ENCODE data around the gene TSSC4.

Gene TSSC4

GRCh38 chr11:2387266-2387987 lies 13.1 kb upstream of the TSSC4 start:
- DNase-seq = no peak

- no peak for DNase-seq
Observed at GRCh38 chr11:2388431-2389376, 11.8 kb upstream of the TSSC4 start.

GRCh38 chr11:2389377-2390026 lies 11.0 kb upstream of the TSSC4 start:
- DNase-seq = no peak

DNA sequence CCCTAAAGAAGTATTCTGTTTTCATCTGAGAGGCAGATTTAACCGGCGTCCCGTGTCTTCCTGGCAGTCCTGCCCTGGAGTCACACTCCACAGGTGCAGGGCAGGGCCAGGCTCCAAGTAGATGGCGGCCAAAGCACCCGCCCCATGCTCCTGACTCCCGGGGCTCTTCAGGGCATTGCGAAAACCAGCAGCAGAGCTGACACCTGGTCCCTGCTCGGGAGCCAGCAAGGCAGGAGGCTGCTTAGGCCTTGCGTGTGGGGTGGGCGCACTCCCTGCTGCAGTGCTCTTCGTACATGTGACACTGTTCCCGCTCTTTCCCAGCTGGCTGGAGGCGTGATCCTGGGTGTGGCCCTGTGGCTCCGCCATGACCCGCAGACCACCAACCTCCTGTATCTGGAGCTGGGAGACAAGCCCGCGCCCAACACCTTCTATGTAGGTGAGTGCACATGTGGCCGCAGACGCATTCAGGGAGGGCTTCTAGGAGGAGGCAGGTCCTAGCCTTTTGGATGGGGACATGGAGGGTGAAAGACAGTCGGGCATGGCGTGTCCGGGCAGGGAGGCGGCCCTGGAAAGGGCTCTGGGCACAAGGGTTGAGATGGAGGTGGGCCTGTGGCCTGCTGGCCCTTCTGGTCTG lies 10.3 kb upstream of the TSSC4 start:
- DNase-seq = no peak

- DNase-seq = no peak
Observed at GRCh38 chr11:2390725-2391151, 9.8 kb upstream of the TSSC4 start.

GRCh38 chr11:2391181-2391975 lies 9.2 kb upstream of the TSSC4 start:
- DNase-seq = no peak

DNA sequence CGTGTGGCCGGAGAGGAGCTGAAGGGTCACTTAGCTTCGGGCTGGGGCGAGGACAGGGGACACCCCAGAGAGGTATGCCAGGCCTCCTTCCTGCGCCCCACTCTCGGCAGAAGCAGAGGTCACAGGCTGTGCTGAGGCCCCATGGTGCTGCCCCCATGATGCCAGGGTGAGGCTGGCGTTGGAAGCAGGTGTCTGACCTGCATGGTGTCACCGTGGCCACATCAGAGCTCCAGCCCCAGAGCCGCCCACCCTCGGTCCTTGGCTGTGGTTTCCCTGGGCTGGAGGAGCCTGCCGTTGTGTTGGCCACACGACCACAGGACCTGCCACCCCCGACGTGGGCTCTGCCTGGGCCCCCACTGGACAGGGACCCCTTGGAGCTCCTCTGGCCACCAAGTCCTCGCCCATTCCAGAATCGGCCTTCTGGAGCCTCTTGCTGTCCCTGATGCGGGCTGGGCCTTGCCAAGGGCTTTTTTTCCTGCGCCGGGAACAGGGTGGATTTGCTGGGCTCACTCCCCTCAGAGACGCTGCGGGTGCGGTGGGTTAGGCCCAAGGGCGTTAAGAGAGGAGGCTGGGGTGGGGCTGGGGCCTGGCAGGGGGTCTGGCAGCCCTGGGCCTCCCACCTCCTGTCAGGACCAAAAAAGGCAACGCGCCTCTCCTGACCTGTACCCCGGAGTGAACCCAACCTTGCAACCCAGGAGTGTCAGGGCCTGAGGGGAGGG lies 8.2 kb upstream of the TSSC4 start:
- DNase-seq = no peak

- no peak for DNase-seq
Observed at GRCh38 chr11:2393111-2393868, 7.3 kb upstream of the TSSC4 start.

DNA sequence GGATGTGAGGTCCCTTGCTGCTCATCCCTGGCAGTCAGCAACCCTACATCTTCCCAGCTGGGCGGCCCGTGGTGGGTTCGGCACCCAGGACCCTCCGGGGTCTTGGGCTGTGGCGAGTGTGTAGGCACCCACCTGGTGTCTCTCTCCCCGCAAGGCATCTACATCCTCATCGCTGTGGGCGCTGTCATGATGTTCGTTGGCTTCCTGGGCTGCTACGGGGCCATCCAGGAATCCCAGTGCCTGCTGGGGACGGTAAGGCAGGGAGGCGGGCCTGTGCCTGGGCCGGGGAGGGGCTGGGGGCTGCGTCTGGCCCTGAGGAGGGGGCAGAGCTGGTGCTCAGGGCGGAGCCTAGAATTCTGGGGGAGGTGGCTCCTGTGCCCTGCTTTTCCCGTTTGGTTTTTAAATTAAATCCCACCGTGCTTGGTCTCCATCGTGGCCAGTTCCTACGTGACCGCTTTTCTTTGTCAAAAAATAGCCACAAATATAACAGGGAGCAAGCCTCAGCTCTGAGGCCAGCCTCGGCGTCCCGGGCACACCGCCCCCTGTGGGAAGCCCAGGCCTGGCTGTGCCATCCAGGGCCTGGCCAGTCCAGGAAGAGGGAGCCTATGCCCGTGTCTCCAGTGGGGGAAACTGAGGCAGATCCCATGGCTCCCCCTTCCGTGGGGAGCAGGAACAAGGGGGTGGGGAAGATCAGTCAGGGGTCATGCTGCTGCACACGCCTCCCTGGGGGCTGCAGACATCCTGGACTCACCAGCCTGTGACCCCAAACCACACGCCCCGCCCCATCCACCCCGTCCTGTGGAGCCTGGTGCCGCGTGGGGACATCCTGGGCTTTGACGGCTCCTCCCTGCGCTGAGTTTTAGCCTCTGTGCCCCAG lies 6.4 kb upstream of the TSSC4 start:
- DNase-seq = no peak

DNA sequence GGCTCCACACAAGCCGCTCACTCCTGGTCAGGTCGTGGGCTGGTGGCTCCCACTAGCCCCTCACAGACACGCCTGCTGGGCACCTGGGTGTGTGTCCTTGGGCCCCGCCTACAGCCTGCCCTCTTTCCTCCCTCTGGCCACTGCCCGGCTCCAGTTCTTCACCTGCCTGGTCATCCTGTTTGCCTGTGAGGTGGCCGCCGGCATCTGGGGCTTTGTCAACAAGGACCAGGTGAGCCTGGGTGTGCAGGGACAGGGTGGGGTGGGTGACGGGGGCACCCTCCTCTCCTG lies 5.8 kb upstream of the TSSC4 start:
- DNase-seq = no peak

DNA sequence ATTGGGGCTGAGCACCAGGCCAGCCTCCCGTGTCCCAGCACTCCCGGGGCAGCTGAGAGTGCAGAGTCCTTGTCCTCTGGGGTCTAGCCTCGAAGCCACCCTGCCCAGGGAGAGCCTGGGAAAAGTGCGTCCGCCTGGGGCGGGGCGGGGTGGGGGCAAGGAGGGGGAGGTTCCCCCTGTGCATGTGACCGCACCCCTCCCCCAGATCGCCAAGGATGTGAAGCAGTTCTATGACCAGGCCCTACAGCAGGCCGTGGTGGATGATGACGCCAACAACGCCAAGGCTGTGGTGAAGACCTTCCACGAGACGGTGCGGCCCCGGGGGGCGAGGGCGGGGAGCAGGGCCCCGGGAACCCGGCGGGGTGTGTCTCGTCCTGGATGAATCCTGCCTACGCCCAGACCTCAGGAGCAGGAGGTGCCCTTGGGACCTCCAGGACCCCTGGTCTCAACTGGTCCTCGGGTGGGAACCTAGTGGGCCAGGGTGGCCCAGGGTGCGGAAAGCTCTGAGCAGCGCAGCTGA lies 5.3 kb upstream of the TSSC4 start:
- DNase-seq = no peak

GRCh38 chr11:2395856-2396255 lies 4.7 kb upstream of the TSSC4 start:
- no peak for DNase-seq

- DNase-seq = no peak
Observed at GRCh38 chr11:2396471-2396870, 4.1 kb upstream of the TSSC4 start.

- no peak for DNase-seq
Observed at GRCh38 chr11:2397005-2397404, 3.5 kb upstream of the TSSC4 start.

DNA sequence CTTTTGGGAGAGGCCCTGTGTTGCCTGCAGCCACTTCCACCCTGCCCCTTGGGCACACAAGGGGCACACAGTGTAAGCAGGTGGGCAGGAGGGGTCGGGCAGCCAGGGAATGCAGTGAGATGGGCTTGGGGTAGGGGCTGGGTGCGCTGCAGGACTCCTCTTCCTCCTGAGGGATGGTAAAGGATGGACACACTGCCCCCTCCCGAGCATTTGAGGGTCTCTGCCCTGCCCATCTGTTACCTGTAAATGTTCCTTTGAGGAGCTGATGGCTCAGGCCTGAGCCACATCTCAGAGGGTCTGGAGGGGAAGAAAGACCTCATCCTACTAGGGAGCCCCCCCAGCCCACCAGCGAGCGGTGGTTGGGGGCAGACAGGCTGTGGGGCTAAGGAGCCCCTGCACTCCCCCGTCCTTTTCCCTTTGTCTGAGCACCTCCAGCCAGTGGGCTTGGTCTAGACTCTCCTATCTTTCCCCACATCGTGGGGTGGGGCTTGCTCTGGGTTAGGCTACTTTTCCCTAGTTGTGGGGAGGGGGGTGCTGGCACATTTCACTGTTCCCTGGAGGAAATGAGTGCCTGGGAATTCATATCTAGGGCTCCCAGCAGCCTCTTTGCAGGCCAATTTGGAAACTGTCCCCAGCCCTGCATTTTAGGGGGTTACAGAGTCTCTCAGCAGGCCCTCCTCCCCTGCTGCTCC lies 1.7 kb upstream of the TSSC4 start:
- DNase-seq = no peak

DNA sequence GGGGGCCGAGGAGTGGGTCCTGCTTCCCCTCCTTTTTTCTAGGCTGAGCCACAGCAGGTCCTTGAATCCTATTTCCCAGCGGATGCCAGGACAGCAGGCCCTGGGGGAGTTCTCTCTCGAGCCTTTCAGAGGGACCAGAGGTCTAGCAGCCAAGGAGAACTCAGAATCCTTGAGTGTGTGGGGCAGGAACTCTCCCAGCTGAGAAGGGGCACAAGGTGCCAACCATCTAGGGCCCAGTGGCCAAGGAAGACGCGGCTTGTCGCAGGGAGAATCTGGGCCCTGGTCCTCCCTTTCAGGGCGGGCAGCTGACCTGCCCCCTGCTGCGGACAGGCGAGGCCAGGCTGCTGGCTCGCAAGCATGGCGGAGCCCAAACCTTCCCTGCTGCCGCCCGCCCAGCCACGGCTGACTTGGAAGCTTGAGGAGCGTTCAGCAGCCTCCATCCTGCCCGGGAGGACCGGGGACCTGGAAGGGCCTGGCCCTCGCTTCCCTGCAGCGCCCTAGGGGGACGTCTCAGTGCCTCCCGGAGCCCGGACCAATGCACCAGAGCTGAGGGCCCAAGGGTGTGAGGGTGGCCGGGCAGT lies 972 bp upstream of the TSSC4 start:
- no peak for DNase-seq

DNA sequence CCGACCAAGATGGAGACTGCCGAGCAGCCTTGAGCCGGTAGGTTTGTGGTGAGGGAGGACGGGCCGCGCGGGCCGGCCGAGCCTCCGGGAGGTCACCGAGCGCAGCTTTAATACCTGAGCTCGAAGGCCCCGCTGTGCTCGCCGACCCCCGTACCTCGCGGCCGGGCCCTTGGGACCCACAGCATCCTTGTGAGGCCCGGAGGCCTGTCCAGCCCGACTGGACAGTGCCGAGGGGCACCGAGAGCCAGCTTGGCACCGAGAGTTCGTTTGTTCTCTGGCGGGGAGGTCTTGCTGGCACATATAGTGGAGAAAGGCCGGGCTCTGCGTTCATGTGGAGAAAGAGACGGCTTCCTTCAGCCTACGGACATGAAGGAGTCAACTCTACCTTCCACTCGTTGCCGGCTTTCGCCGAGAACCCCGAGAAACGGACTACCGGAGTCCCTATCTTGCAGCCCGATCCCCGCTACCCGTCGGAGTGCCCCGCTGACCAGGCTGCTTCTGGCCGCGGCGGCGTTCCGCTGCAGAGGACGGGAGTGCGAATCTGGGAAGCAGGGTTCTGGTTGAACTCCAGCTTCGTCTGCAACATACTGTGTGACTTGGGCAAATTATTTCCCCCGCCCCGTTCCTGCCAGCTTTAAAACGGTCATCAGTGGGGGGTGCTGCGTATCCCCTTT lies 349 bp downstream of the TSSC4 start:
- DNase-seq = no peak

GRCh38 chr11:2401436-2401984 lies 960 bp downstream of the TSSC4 start:
- DNase-seq = no peak

Data from NCI-H1092 treated with DMSO at 0.1 percent for 48 hours (cell line).